Body of pancreas (tissue), 4 donors: ENCODE results near the gene CTPS1.

Experiments
- POLR2A ChIP-seq, 3 donors: fragments of 450-650 bp; IDR thresholded peaks; one replicate each; pipeline ENCODE4 v1.6.1; 2016; ENCODE audit warnings: antibody characterized with exemption in 3 of 3, mild to moderate bottlenecking in 2 of 3
- TF ChIP-seq, protein P1 (sequence below), 7 experiments: fragments of 450-650 bp in 4 of 7; fragments of 200-600 bp in 3 of 7; sonication (generic) in 3 of 7; IDR thresholded peaks; one replicate each; pipeline ENCODE4 v1.5.1; 2016 to 2019; ENCODE audit warnings: antibody characterized with exemption in 7 of 7

GRCh38 chr1:41046347-41046775 lies 66.9 kb downstream of the CTPS1 start:
- TF ChIP-seq, protein P1, sequence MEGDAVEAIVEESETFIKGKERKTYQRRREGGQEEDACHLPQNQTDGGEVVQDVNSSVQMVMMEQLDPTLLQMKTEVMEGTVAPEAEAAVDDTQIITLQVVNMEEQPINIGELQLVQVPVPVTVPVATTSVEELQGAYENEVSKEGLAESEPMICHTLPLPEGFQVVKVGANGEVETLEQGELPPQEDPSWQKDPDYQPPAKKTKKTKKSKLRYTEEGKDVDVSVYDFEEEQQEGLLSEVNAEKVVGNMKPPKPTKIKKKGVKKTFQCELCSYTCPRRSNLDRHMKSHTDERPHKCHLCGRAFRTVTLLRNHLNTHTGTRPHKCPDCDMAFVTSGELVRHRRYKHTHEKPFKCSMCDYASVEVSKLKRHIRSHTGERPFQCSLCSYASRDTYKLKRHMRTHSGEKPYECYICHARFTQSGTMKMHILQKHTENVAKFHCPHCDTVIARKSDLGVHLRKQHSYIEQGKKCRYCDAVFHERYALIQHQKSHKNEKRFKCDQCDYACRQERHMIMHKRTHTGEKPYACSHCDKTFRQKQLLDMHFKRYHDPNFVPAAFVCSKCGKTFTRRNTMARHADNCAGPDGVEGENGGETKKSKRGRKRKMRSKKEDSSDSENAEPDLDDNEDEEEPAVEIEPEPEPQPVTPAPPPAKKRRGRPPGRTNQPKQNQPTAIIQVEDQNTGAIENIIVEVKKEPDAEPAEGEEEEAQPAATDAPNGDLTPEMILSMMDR (IDR thresholded peaks at IDR 0.05): no peak
- no peak for TF ChIP-seq POLR2A (IDR thresholded peaks at IDR 0.05)
